GM18907 (cell line): ENCODE data around the gene TWF1.
"Not testable (repeated sequence)": the region's sequence is repeated elsewhere in the genome, so short reads cannot be mapped to it uniquely, and the experiment has no call there.

ENCODE experiments used
- ATAC-seq: cut with Tn5 transposase; IDR thresholded peaks from one replicate; pipeline ENCODE4 v1.9.1; 2021; ENCODE audit warnings: mild to moderate bottlenecking, moderate library complexity; ENCODE audit not compliant: unreplicated experiment

TWF1 gene

DNA sequence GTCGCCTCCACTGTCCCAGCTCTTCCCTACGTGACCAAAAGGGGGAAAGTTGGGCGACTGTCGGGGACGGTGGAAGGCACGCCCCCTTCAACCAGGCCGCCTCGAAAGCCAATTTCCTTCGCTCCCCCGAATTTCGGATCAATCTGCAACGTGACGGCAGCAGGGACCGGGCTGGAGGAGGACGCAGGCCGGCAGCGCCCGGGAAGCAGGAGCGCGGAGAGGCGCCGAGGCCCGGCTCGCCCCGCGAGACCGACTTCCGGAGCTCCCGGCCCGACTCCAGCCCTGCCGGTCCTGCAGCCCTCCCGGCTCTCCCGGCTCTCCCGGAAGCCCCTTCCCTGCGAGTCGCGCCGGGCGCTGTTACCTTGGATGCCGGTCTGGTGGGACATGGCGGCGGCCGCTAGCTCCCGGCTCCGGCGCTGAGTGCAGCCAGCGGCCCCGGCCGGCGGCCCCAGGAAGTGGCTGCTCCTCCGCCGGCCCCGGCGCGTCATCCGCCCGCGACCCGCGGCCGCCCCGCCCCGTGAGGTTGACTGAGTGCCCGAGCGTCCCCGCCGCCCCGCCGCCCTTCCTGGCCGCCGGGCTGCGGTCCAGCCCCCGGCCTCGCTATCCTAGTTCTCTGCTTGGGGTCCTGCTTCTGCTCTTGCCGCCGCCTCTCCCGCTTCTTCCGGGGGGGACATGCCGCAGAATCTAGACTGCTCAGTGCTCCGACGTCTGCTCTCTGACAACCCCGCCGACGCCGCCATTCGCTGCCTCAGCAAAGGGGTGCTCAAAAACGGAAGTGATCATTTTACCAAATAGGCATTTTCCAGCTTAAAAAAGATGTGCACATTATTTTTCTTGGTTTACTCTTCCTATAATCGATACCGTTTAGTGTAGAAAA is at the start of gene TWF1:
TWF1 (minus strand) TSS at position 458 of the 877 bp plus-strand sequence; CDS start at position 386, 72 bp downstream.
- peak; percentile 96 for ATAC-seq

DNA sequence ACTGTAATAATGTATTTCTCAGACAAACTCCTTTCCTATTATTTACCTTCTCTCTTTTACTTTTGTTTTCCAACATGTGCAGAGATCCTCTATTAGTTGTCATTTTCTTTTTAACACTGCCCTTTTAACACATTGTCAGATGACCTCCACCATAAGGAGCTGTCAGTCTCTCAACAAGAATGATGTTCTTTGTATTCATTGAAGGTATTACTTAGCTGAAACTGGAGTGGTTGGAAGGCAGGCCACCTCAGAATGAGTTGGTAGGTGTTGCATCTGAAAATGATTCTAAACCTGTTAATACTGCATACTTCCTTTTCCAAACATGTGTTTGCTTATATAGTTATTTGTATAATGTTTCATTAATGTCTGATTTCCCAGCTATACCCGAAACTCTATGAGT is 46.6 kb upstream of the TWF1 start:
- no peak for ATAC-seq

DNA sequence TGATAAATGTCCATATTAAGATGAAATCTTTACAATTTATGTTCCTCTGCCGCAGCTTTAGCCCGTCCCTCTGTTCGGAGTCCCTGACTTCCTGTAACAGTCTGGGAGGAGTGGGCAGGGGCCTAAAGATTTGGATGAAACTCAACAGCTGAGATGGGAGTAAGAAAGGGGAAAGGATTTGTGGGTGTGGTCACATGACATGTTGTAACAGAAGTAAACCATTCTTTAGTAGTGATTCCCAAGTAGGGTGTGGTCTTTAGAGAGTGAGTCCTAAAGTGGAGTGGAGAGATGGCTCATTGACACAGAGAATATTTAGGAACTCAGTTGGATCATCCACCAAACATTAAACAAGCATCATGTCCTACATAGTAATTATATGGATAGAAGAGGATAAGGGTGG is 42.7 kb upstream of the TWF1 start:
- no peak for ATAC-seq

DNA sequence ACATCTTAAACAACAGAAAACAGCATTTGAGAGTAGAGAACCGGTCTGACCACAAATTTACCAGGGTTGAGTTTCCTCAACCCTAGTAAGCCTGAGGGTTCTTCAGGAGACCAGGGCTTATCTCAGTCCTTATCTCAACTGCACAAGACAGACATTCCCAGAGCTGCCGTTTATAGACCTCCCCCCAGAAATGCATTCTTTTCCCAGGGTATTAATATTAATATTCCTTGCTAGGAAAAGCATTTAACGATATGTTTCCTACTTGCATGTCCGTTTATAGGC is 42.0 kb upstream of the TWF1 start:
- no peak for ATAC-seq

DNA sequence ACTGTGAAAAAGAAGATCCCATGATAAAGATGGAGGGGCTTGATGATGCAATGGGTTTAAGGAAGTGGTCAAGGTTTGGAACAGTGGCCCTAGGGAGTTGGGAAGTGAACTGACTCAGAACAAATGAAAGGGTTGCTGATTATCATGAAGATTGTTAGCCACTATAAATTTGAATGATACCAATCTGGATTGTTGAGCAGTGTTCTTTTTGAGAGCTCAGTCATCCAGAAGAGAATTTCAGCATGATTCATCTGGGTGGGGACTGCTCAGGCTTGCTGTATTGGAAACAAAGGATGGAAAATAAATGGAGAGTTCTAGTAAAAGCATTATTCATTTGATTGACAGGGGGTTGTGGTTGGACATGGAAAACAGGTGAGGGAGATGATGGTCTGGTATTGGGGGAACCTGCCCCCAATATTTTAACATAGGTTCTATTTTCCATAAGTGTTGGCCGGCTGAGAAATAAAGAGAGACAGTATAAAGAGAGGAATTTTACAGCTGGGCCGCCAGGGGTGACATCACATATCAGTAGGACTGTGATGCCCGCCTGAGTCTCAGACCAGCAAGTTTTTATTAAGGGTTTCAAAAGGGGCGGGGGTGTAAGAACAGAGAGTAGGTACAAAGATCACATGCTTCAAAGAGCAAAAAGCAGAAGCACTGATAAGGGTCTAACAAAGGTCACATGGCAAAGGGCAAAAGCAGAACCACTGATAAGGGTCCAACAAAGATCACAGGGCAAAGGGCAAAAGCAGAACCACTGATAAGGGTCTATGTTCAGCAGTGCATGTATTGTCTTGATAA is 41.5 kb upstream of the TWF1 start:
- not testable (repeated sequence) for ATAC-seq

DNA sequence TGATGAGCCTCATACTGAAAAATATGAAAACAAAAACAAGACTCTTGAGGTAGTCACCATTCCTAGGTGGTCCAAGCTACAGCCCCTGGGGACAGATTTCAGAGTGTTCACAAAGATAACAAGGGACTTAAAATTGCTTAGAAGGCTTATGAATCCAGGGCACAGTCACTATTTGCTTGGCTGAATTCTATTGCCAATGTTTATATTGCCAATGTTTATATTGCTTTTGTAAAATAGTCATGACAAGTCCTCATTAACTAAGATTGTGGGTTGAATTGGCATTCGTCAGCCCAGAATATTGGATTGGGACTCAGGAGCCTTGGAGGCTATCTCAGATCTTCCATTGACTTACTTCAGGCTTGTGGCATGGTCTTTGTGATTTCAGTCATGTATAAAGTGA is 36.1 kb upstream of the TWF1 start:
- ATAC-seq: no peak

DNA sequence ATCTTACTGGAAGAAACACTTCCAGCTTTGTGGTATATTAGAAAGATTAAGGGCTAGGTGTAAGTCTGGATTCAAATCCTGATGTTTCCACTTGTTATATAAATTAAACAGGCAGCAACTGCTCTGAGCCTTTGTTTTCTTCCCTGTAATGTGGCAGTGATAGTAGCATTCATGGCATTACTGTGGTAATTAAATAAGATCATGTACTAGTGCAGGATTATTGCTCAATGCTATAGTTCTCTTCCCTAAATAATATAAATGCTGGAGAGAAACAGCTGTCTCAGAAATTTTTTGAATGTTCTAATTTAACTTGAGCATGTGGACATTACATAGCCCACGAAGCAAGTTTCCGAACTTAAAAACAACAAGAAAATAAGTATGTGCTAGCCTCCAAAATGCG is 35.1 kb upstream of the TWF1 start:
- no peak for ATAC-seq

DNA sequence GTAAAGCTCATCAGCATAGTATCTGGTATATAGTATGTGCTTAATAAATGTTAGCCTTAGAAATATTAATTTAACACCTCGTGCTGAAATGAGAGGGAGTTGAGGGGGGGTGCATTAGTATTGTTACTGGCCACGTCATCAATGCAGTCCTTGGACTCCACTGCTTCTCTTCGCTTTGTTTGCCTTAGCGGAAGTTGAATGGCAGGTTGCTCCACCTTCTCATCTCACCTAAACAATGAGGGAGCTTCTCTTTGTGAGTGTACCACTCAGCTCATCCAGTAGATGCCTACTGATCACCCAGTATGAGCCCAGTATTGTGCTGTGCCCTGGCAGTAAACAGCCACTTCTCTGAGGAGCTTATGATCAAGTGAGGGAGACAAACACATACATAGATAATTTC is 34.2 kb upstream of the TWF1 start:
- ATAC-seq: no peak

DNA sequence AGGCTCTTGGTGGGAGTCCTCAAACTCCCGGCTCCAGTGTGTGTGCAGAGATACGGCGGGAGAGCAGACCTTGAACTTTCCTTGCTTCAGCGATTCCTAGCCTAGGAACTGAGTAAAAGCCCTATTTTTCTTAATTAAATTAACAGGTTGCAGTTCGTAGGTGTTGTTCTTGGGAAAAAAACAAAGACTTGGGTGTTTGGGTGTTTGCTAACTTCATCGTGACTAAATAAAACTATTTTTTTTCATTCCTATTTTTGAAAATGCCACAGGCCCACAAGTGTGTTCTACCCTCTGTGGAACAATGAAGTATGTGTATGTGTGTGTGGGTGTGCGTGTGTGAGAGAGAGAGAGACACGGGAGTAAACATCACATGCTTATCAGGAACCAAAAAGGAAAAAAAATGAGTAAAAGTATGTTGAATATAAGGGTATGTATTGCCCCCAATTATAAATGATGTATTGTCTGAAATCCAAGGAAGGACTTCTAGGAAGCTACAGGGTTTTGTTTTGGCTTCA is 30.4 kb upstream of the TWF1 start:
- ATAC-seq: peak; percentile 32

DNA sequence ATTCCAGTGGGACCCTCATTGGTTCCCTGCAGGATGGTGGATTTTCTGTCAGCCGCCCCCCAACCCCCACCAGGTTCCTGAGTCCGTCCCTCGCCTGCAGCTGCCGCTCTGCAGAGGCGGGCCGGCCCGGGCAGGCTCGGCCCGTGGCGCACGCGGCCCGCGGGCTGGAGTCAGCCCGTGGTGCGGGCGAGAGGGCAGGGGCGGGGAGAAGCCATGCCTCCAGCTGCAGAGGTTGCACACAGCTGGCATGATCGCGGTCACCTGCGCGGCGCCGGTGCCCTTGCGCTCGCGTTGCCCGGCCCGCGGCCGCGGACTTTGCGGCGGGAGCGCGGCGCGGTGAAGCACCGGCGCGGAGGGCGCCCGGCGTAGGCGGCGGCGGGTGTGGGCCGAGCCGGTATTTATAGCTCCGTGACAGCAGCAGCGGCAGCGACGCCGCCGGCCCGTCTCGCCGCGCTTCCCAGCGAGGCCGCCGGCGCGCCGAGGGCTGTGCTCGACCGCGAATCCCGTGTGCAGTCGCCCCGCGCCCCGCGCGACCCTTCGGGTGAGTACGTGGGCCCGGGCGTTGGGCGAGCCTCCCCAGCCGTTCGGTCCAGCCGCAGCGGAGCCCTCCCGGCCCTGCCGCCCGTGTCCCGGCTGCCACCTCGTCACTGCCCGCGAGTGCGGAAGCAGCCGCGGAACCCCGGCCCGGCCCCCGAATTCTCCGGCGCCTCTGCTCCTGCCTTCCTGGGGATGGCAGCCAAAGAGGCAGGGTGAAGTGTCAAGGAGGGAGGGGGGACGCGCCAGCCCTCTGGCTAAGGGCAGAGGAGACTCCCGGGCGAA is 29.7 kb upstream of the TWF1 start, which contains the start of gene TMEM117:
TMEM117 (plus strand) TSS at position 426 of the 819 bp plus-strand sequence.
- peak; percentile 81 for ATAC-seq

DNA sequence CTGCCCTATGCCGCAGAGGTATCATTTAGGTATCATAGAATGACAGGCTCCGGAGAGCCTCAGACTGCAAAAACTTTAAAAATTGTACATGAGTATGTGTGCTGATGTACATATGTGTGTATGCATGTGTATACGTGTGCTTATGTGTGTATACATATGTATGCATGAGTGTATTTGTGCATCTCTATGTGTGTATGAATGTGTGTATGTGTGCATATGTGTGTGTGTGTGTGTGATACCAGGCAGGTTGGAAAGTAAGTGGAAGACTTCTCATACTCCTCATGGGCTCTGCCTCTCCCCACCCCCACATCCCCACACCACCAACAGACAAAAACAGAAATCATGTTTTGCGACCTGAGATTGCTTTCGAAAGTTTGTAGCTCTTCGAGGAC is 29.1 kb upstream of the TWF1 start:
- no peak for ATAC-seq

DNA sequence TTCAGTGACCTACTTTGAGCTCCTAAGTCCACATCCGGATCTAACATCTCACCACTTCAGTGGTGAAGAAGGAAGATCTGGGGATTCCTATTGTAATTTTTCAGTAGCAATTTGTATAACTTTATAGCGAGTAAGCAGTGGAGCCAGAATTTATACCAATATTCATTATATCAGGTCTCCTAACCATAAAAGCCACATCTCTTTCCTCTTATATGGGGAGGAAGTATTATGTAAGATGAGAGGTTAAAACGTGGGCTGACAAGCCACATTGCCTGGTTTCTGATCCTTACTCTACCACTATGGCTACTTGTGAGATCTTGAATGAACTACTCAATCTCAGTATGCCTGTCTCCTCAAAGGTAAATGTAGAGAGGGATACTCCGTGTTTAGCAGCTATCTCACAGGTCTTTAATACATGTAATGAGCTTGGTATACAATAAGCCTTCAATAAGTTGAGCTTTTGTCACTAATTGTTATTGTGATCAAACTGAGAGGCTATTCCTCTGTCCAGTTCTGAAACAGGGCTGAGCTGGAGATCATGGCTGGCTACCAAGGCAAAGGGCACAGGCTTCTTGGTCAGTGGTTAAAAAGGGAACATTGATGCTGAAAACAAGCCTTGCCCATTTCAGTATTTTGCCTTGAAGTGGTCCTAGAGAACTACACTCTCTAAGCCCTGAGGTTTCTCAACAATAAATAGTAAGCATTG is 26.5 kb upstream of the TWF1 start:
- ATAC-seq: no peak

DNA sequence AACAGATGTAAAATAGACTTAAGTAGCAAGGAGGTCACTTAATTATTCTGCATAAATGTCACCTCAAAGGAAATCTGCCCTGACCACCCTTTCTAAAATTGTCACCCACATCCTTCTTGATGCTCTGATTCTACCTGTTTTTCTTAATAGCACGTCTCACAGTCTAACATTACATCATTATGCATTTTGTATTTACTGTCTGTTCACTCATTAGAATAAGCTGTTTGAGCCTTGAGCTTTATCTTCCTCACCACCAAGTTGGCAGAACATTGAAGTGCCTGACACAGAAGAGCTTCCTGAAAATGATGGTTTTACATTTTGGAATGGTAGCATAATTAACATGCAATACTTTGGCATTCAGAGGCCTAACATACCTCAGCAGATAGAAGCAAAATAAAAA is 21.0 kb upstream of the TWF1 start:
- no peak for ATAC-seq

DNA sequence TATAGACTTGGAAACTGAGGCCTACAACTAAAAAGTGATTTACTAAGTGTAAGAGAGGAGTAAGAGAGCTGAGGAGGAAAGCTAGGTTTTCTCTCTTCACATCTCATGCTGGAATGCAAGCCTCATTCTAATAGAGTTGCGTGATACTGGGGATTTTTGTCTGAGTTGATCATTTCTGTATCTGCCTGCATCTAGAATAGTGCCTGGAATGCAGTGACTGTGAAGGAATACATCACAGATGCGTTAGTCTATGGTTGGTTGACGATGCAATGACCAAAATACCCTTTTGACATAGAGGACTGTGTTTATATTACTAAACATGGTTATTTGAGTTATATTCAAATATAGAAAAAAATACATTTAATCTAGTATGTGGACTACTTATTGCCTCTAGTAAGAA is 20.6 kb upstream of the TWF1 start:
- ATAC-seq: no peak

DNA sequence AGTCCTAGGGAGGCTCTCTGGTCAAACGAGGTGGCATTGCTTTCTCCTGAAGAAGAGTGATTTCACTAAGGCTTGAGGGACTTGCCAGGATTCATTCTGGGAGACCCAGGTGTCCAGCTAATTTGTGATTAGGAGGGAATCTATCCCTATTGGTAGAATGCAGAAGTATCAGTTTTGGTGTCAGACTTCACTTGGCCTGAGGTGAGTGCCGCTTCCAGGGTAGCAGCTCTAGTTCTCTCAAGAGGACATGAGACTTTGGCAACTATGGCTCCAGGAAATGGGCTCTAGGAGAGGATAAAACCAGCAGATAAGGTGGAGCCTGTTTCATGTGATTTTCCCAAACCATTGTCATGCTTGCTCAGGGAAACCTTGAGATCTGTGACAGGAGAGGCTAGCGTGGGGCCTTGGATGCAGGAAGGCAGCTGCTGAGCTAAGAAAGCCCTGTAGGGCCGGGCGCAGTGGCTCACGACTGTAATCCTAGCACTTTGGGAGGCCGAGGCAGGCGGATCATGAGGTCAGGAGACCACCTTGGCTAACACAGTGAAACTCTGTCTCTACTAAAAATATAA is 18.2 kb upstream of the TWF1 start:
- no peak for ATAC-seq

DNA sequence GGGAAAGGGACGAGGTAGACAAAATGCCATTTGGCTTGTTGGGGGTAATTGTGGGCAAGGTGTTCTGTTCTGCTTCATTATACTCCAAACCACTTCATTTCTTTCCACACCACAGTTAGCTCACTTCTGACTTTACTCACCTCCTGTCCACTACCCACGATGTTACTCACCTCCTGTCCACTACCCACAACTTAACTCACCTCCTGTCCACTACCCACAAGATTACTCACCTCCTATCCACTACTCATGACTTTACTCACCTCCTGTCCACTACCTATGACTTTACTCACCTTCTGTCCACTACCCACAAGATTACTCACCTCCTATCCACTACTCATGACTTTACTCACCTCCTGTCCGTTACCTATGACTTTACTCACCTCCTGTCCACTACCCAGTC is 10.1 kb upstream of the TWF1 start:
- ATAC-seq: no peak

DNA sequence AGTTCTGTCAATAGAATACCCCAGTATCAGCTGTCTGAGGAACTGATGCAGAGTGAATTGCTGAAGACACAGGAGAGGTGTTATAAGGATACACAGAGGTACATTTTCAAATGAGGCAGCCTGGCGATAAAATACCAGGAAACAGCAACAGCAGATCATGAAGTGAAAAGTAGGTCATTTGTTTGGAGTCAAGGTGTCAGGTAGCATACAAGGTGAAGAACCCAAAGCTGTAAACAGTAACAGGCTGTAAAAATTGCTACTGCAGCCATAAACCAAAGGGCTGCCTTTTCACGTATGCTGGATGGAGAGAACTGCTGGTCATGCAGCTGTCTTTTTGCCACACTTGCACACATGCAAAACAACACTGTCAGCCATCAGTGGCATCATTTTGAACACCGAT is 9.3 kb upstream of the TWF1 start:
- no peak for ATAC-seq

DNA sequence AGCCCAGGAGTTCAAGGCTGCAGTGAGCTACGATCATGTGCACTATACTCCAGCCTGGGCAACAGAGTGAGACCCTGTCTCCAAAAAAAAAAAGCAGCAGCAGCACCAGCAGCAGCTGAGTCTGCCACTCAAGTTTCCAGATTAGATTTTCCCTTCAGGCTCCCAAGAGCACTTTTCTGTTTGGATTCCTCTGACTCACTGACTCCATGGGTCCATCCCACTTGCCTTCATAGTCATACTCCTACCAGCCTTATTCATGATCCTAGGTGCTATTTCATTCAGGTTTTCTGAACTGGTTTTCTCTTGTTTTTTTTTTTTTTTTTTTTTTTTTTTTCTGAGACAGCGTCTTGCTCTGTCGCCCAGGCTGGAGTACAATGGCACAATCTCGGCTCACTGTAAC is 6.8 kb upstream of the TWF1 start:
- ATAC-seq: no peak

DNA sequence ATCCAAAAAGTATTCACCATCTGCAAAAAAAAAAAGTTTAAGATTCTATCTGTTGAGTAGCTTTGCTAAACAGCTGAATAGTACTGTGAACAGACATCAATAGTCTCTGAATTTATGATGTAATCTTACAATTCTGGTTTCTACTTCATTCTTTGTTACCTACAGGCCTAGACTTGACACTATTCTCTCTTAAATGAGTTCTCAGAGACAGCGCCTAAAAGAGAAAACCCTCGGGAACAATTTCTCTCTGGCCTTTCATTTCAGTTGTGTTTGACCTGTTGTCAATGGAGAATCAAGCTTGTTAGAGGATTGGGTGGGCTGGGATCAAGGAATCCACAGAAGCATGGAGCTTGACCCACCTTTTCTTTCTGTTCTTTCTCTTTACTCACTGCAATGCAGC is 5.9 kb upstream of the TWF1 start:
- no peak for ATAC-seq

DNA sequence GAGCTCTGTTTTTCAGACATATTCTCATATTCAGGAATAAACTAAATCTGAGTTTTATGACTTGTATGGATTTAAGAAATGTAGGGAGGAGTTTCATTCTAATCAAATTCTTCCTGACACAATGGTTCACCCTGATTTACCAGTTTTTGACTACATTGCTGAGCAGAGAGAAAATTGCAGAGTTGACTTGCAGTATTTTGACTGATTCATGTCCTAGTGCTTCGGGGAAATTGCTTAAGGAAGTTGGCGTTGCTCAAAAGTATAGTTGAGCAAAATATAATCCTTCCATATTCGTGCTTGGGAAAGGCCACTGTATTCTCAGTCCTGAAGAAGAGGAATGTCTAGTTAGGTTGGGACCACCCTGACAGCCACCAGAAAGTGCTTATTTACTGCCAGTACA is 1.3 kb upstream of the TWF1 start:
- ATAC-seq: no peak
